ENCODE measurements around the gene CR1L. TPM values are rescaled to one million over a fixed set of nuclear protein-coding genes. Genes with fewer than 3 reads are reported as not detected.
"Not testable (repeated sequence)": the region's sequence is repeated elsewhere in the genome, so short reads cannot be mapped to it uniquely, and the experiment has no call there.

The CR1L gene
- total and polyA plus RNA-seq, 2 donors (not counting 1 experiment from before 2014, with no cell fraction given): not detected

DNA sequence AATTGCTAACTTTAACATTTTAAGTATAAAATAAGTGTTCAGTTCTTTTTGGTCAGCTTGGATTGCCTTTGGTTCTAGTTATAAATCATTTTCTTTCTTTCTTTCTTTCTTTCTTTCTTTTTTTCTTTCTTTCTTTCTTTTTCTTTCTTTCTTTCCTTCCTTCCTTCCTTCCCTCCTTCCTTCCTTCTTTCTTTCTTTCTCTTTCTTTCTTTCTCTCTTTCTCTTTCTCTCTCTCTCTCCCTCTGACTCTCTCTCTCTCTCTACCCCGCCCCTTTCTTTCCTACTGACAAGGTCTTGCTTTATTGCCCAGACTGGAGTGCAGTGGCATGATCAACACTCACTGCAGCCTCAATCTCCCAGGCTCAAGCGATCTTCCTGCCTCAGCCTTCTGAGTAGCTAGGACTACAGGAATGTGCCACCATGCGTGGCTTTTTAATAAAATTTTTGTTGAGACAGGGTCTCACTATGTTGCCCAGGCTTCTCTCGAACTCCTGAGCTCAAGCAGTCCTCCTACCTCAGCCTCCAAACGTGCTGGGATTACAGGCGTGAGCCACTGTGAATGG, 38.0 kb downstream of the CR1L start:
- not testable (repeated sequence) for H3K4me3 ChIP-seq (replicated peaks in 1 of 4; ENCODE audit: control extremely low read depth in 1 of 4, insufficient read depth in 1 of 4, low read depth in 3 of 4, low read length in 4 of 4); H3K36me3 ChIP-seq (ENCODE audit: control insufficient read depth, insufficient read depth, low read length); H3K4me1 ChIP-seq (ENCODE audit: control insufficient read depth, extremely low read depth, insufficient read depth, low read length); H2AFZ ChIP-seq (ENCODE audit: low read length); H3K27ac ChIP-seq (ENCODE audit: insufficient read depth, low read length); H3K9me3 ChIP-seq (ENCODE audit: control insufficient read depth, insufficient read depth, low read depth, low read length); H3K79me2 ChIP-seq (ENCODE audit: control insufficient read depth, insufficient read depth, low read length); H3K27me3 ChIP-seq (ENCODE audit: control insufficient read depth, insufficient read depth, low read length); H3K9ac ChIP-seq (ENCODE audit: insufficient read depth, low read length); H3K4me2 ChIP-seq (ENCODE audit: extremely low read depth, insufficient read depth, low read length); H4K20me1 ChIP-seq (ENCODE audit: control insufficient read depth, extremely low read depth, insufficient read depth, low read length); DNase-seq (ENCODE audit: low read depth in 2 of 2)

DNA sequence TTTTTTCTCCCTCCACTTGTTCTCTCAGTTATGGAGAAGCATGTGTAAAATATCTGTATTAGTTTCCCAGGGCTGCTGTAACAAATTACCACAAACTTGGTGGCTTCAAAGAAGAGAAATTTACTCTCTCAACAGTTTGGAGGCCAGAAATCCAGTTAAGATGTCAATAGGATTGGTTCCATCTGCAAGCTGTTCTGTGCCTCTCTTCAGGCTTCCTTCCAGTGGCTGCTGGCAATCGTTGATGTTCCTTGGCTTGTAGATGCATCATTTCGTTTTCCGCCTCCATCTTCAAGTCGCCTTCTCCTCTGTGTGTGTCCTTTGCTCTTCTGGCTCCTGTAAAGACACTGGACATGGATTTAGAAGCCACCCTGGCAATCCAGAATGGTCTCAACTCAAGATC, 45.6 kb downstream of the CR1L start:
- H3K27ac ChIP-seq (ENCODE audit: insufficient read depth, low read length); H3K27me3 ChIP-seq (ENCODE audit: control insufficient read depth, insufficient read depth, low read length); DNase-seq (ENCODE audit: low read depth in 2 of 2); H3K9ac ChIP-seq (ENCODE audit: insufficient read depth, low read length); H3K4me2 ChIP-seq (ENCODE audit: extremely low read depth, insufficient read depth, low read length); H3K4me3 ChIP-seq (replicated peaks in 1 of 4; ENCODE audit: control extremely low read depth in 1 of 4, insufficient read depth in 1 of 4, low read depth in 3 of 4, low read length in 4 of 4); H4K20me1 ChIP-seq (ENCODE audit: control insufficient read depth, extremely low read depth, insufficient read depth, low read length); H3K79me2 ChIP-seq (ENCODE audit: control insufficient read depth, insufficient read depth, low read length); H3K4me1 ChIP-seq (ENCODE audit: control insufficient read depth, extremely low read depth, insufficient read depth, low read length); H3K36me3 ChIP-seq (ENCODE audit: control insufficient read depth, insufficient read depth, low read length); H2AFZ ChIP-seq (ENCODE audit: low read length); H3K9me3 ChIP-seq (ENCODE audit: control insufficient read depth, insufficient read depth, low read depth, low read length): not testable (repeated sequence)

DNA sequence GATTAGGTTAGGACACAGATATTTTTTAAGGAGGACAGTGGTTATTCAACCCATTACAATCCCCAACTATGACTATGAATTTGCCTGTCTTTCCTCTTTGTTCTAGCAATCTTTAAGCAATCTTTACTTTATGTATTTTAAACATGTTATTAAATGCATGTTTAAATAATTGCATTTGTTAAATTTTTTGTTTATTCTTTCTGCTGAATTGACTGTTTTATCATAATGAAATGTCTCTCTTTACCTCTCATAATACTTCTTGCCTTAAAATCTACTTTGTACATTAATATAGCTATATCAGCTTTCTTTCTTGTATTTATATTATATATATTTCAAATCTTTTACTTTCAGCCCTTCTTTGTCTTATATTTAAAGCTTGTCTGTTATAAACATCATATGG, 46.1 kb downstream of the CR1L start:
- no peak overlapping the region for H2AFZ ChIP-seq (ENCODE audit: low read length)

DNA sequence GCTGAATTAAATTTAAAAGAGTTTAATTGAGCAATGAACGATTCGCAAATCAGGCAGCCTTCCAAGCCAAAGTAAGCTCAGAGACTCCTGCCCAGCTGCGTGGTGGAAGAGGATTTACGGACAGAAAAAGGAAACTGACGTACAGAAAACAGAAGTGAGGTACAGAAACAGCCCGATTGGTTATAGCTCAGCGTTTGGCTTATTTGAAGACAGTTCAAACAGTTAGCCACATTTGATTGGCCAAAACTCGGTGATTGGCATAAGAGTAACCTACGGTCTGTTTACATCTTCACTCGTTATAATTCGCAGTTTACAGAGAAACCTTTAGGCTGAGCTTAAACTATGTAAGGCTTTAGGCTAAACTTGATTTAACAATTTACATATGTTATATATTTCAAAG, 46.9 kb downstream of the CR1L start:
- no peaks in the 10 kb centered on the region for H3K27me3 ChIP-seq (ENCODE audit: control insufficient read depth, insufficient read depth, low read length)
- H3K27ac ChIP-seq (ENCODE audit: insufficient read depth, low read length): no peak overlapping the region
- no peaks in the 10 kb centered on the region for H3K36me3 ChIP-seq (ENCODE audit: control insufficient read depth, insufficient read depth, low read length)
- no peak for DNase-seq (ENCODE audit: low read depth in 2 of 2)
- H3K9ac ChIP-seq (ENCODE audit: insufficient read depth, low read length): no peak overlapping the region
- no peak overlapping the region for H3K4me3 ChIP-seq (replicated peaks in 1 of 4; ENCODE audit: control extremely low read depth in 1 of 4, insufficient read depth in 1 of 4, low read depth in 3 of 4, low read length in 4 of 4)
- no peaks in the 10 kb centered on the region for H4K20me1 ChIP-seq (ENCODE audit: control insufficient read depth, extremely low read depth, insufficient read depth, low read length)
- TF ChIP-seq, protein P1, sequence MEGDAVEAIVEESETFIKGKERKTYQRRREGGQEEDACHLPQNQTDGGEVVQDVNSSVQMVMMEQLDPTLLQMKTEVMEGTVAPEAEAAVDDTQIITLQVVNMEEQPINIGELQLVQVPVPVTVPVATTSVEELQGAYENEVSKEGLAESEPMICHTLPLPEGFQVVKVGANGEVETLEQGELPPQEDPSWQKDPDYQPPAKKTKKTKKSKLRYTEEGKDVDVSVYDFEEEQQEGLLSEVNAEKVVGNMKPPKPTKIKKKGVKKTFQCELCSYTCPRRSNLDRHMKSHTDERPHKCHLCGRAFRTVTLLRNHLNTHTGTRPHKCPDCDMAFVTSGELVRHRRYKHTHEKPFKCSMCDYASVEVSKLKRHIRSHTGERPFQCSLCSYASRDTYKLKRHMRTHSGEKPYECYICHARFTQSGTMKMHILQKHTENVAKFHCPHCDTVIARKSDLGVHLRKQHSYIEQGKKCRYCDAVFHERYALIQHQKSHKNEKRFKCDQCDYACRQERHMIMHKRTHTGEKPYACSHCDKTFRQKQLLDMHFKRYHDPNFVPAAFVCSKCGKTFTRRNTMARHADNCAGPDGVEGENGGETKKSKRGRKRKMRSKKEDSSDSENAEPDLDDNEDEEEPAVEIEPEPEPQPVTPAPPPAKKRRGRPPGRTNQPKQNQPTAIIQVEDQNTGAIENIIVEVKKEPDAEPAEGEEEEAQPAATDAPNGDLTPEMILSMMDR (conservative IDR thresholded peaks at IDR 0.05 in 1 of 2, IDR thresholded peaks at IDR 0.05 in 1 of 2; ENCODE audit: low read depth in 1 of 2, low read length in 2 of 2): no peak
- TF ChIP-seq EZH2 (IDR thresholded peaks at IDR 0.05; ENCODE audit: low read length, missing control alignments): no peak
- no peak overlapping the region for H2AFZ ChIP-seq (ENCODE audit: low read length)
- H3K4me2 ChIP-seq (ENCODE audit: extremely low read depth, insufficient read depth, low read length): no peak overlapping the region
- no peaks in the 10 kb centered on the region for H3K9me3 ChIP-seq (ENCODE audit: control insufficient read depth, insufficient read depth, low read depth, low read length)
- H3K79me2 ChIP-seq (ENCODE audit: control insufficient read depth, insufficient read depth, low read length): no peaks in the 10 kb centered on the region
- H3K4me1 ChIP-seq (ENCODE audit: control insufficient read depth, extremely low read depth, insufficient read depth, low read length): no peaks in the 10 kb centered on the region

More for the DNA sequence above, 46.1 kb downstream of the CR1L start:
- H3K79me2 ChIP-seq (ENCODE audit: control insufficient read depth, insufficient read depth, low read length): no peaks in the 10 kb centered on the region
- H3K4me3 ChIP-seq (replicated peaks in 1 of 4; ENCODE audit: control extremely low read depth in 1 of 4, insufficient read depth in 1 of 4, low read depth in 3 of 4, low read length in 4 of 4): no peak overlapping the region
- no peaks in the 10 kb centered on the region for H3K27me3 ChIP-seq (ENCODE audit: control insufficient read depth, insufficient read depth, low read length)
- no peaks in the 10 kb centered on the region for H3K9me3 ChIP-seq (ENCODE audit: control insufficient read depth, insufficient read depth, low read depth, low read length)
- H3K27ac ChIP-seq (ENCODE audit: insufficient read depth, low read length): no peak overlapping the region
- H3K9ac ChIP-seq (ENCODE audit: insufficient read depth, low read length): no peak overlapping the region
- no peaks in the 10 kb centered on the region for H3K4me1 ChIP-seq (ENCODE audit: control insufficient read depth, extremely low read depth, insufficient read depth, low read length)
- H3K36me3 ChIP-seq (ENCODE audit: control insufficient read depth, insufficient read depth, low read length): no peaks in the 10 kb centered on the region
- no peak overlapping the region for H3K4me2 ChIP-seq (ENCODE audit: extremely low read depth, insufficient read depth, low read length)
- H4K20me1 ChIP-seq (ENCODE audit: control insufficient read depth, extremely low read depth, insufficient read depth, low read length): no peaks in the 10 kb centered on the region
- TF ChIP-seq, protein P1 (conservative IDR thresholded peaks at IDR 0.05 in 1 of 2, IDR thresholded peaks at IDR 0.05 in 1 of 2; ENCODE audit: low read depth in 1 of 2, low read length in 2 of 2): no peak
- TF ChIP-seq EZH2 (IDR thresholded peaks at IDR 0.05; ENCODE audit: low read length, missing control alignments): no peak
- DNase-seq (ENCODE audit: low read depth in 2 of 2): no peak

DNA sequence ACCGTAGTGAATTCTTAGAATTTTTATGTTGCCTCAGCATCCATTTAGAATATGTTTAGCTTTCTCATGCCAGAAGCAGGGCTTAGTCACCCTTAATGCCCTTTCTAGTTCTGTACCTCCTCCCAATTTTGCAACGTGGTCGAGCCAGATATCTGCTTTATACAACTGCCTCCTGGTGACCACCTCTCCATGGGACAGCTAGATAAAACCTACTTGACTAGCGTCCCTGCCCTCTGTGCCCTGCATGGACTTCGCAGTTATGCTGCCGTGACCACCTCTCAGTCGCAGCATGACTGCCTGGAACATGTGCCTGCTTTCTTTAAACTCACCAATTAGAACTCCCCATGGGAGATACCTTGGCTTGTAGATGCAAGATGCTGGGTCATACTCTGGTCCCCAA, 47.4 kb downstream of the CR1L start:
- not testable (repeated sequence) for H3K4me1 ChIP-seq (ENCODE audit: control insufficient read depth, extremely low read depth, insufficient read depth, low read length); H3K79me2 ChIP-seq (ENCODE audit: control insufficient read depth, insufficient read depth, low read length); H3K27me3 ChIP-seq (ENCODE audit: control insufficient read depth, insufficient read depth, low read length); H3K4me2 ChIP-seq (ENCODE audit: extremely low read depth, insufficient read depth, low read length); H3K27ac ChIP-seq (ENCODE audit: insufficient read depth, low read length); H3K9me3 ChIP-seq (ENCODE audit: control insufficient read depth, insufficient read depth, low read depth, low read length); H3K4me3 ChIP-seq (replicated peaks in 1 of 4; ENCODE audit: control extremely low read depth in 1 of 4, insufficient read depth in 1 of 4, low read depth in 3 of 4, low read length in 4 of 4); H2AFZ ChIP-seq (ENCODE audit: low read length); DNase-seq (ENCODE audit: low read depth in 2 of 2); H4K20me1 ChIP-seq (ENCODE audit: control insufficient read depth, extremely low read depth, insufficient read depth, low read length); H3K9ac ChIP-seq (ENCODE audit: insufficient read depth, low read length); H3K36me3 ChIP-seq (ENCODE audit: control insufficient read depth, insufficient read depth, low read length)
